DMS53 treated with DMSO at 0.1 percent for 48 hours (cell line): ENCODE data around the gene CECR2.

Experiments used
- DNase-seq: peaks from one replicate; lab custom pipeline; 2025; ENCODE audit not compliant: unreplicated experiment; lab: John Stamatoyannopoulos, UW

CECR2 gene

GRCh38 chr22:17366830-17367229 lies 2.4 kb upstream of the CECR2 start:
- DNase-seq, result no peak

GRCh38 chr22:17368144-17368543 lies 1.1 kb upstream of the CECR2 start:
- DNase-seq, result no peak

GRCh38 chr22:17368554-17369438 lies 464 bp upstream of the CECR2 start:
- DNase-seq, result peak; percentile 28

GRCh38 chr22:17370026-17370765 lies 936 bp downstream of the CECR2 start:
- DNase-seq, result no peak

- DNase-seq, result no peak
Measured at GRCh38 chr22:17370766-17371432, 1.6 kb downstream of the CECR2 start.

- no peak for DNase-seq
Measured at GRCh38 chr22:17371448-17371847, 2.2 kb downstream of the CECR2 start.

GRCh38 chr22:17373855-17374254 lies 4.6 kb downstream of the CECR2 start:
- DNase-seq, result no peak

- no peak for DNase-seq
Measured at GRCh38 chr22:17375914-17376614, 6.8 kb downstream of the CECR2 start.

GRCh38 chr22:17376950-17377349 lies 7.7 kb downstream of the CECR2 start:
- DNase-seq, result no peak

- DNase-seq, result no peak
Measured at GRCh38 chr22:17379944-17380343, 10.7 kb downstream of the CECR2 start.

- no peak for DNase-seq
Measured at GRCh38 chr22:17380359-17381087, 11.3 kb downstream of the CECR2 start.

GRCh38 chr22:17381192-17381913 lies 12.1 kb downstream of the CECR2 start:
- no peak for DNase-seq

GRCh38 chr22:17384612-17385330 lies 15.5 kb downstream of the CECR2 start:
- no peak for DNase-seq

GRCh38 chr22:17387356-17387755 lies 18.1 kb downstream of the CECR2 start:
- DNase-seq, result no peak

GRCh38 chr22:17388235-17388634 lies 19.0 kb downstream of the CECR2 start:
- no peak for DNase-seq

GRCh38 chr22:17390087-17390486 lies 20.8 kb downstream of the CECR2 start:
- DNase-seq, result no peak

- no peak for DNase-seq
Measured at GRCh38 chr22:17396516-17396915, 27.3 kb downstream of the CECR2 start.

- DNase-seq, result no peak
Measured at GRCh38 chr22:17397756-17398547, 28.7 kb downstream of the CECR2 start.
